ENCODE results near the gene OR9K2.

OR9K2 gene

GRCh38 chr12:55126106-55126505 is at the start of gene OR9K2:
TSS of gene OR9K2 (plus strand) at chr12:55126406. CDS start at chr12:55129835, 3,429 bp downstream.
- no peak for TF ChIP-seq OSR1 (CRISPR knock-in tag; IDR thresholded peaks at IDR 0.05)
- TF ChIP-seq CSRNP3 (CRISPR knock-in tag; IDR thresholded peaks at IDR 0.05) = no peak
- TF ChIP-seq ZC3H10 (CRISPR knock-in tag; IDR thresholded peaks at IDR 0.05) = no peak
- TF ChIP-seq ZNF565 (CRISPR knock-in tag; conservative IDR thresholded peaks at IDR 0.05; ENCODE audit: low read depth) = no peak
- TF ChIP-seq ZFP30 (CRISPR knock-in tag; IDR thresholded peaks at IDR 0.05) = no peak
- TF ChIP-seq ARNTL (CRISPR knock-in tag; IDR thresholded peaks at IDR 0.05; ENCODE audit: borderline replicate concordance, low read depth) = no peak
- no peak for TF ChIP-seq PPARA (CRISPR knock-in tag; IDR thresholded peaks at IDR 0.05; ENCODE audit: borderline replicate concordance)
- no peak for TF ChIP-seq TSHZ2 (CRISPR knock-in tag; IDR thresholded peaks at IDR 0.05)
- no peak for TF ChIP-seq POU6F1 (CRISPR knock-in tag; IDR thresholded peaks at IDR 0.05; ENCODE audit: borderline replicate concordance, low read depth)
- TF ChIP-seq BACH2 (CRISPR knock-in tag; IDR thresholded peaks at IDR 0.05; ENCODE audit: borderline replicate concordance) = no peak
- no peak for TF ChIP-seq ISL1 (CRISPR knock-in tag; IDR thresholded peaks at IDR 0.05)
- TF ChIP-seq ESRRG (CRISPR knock-in tag; IDR thresholded peaks at IDR 0.05) = no peak
- TF ChIP-seq GLIS3 (CRISPR knock-in tag; IDR thresholded peaks at IDR 0.05) = no peak
- no peak for TF ChIP-seq CREB5 (CRISPR knock-in tag; IDR thresholded peaks at IDR 0.05; ENCODE audit: low read depth)
- TF ChIP-seq ZFP3 (CRISPR knock-in tag; IDR thresholded peaks at IDR 0.05) = no peak
- no peak for TF ChIP-seq CSDC2 (CRISPR knock-in tag; IDR thresholded peaks at IDR 0.05)
- no peak for ATAC-seq

GRCh38 chr12:55092579-55092978 is 33.6 kb upstream of the OR9K2 start:
- no peak for ATAC-seq
- TF ChIP-seq RARB (CRISPR knock-in tag; IDR thresholded peaks at IDR 0.05) = no peak
- TF ChIP-seq CREB5 (CRISPR knock-in tag; IDR thresholded peaks at IDR 0.05; ENCODE audit: low read depth) = no peak
- TF ChIP-seq GLIS3 (CRISPR knock-in tag; IDR thresholded peaks at IDR 0.05) = no peak
- no peak for TF ChIP-seq ZNF70 (CRISPR knock-in tag; IDR thresholded peaks at IDR 0.05)
- no peak for TF ChIP-seq ESRRG (CRISPR knock-in tag; IDR thresholded peaks at IDR 0.05)
- TF ChIP-seq PPARA (CRISPR knock-in tag; IDR thresholded peaks at IDR 0.05; ENCODE audit: borderline replicate concordance) = no peak
- TF ChIP-seq TOX (CRISPR knock-in tag; IDR thresholded peaks at IDR 0.05; ENCODE audit: borderline replicate concordance) = no peak
- no peak for TF ChIP-seq ZFP3 (CRISPR knock-in tag; IDR thresholded peaks at IDR 0.05)
- TF ChIP-seq ZFP30 (CRISPR knock-in tag; IDR thresholded peaks at IDR 0.05) = no peak
- TF ChIP-seq ZC3H10 (CRISPR knock-in tag; IDR thresholded peaks at IDR 0.05) = no peak
- no peak for TF ChIP-seq ZNF8 (CRISPR knock-in tag; IDR thresholded peaks at IDR 0.05)
- no peak for TF ChIP-seq TSHZ2 (CRISPR knock-in tag; IDR thresholded peaks at IDR 0.05)

All from SK-N-SH treated with all-trans-retinoic acid at 6 μM for 48 hours (cell line).